HG03045 (cell line): ENCODE data around the gene SYT14.
"Not testable (repeated sequence)": the region's sequence is repeated elsewhere in the genome, so short reads cannot be mapped to it uniquely, and the experiment has no call there.

ENCODE experiments used
- ATAC-seq: cut with Tn5 transposase; IDR thresholded peaks from one replicate; pipeline ENCODE4 v1.9.1; 2021; ENCODE audit warnings: mild to moderate bottlenecking, moderate library complexity; ENCODE audit not compliant: unreplicated experiment

Gene SYT14

GRCh38 chr1:209931141-209931540 lies 6.9 kb upstream of the SYT14 start:
- ATAC-seq = no peak

GRCh38 chr1:209936125-209936524 lies 1.9 kb upstream of the SYT14 start:
- ATAC-seq = no peak

- ATAC-seq = no peak
Measured at GRCh38 chr1:209945377-209945776, 7.4 kb downstream of the SYT14 start.

- ATAC-seq = no peak
Measured at GRCh38 chr1:209948155-209948554, 10.1 kb downstream of the SYT14 start.

GRCh38 chr1:209956116-209956515 lies 18.1 kb downstream of the SYT14 start:
- ATAC-seq = no peak

- no peak for ATAC-seq
Measured at GRCh38 chr1:209959623-209960022, 21.6 kb downstream of the SYT14 start.

GRCh38 chr1:209960926-209961325 lies 22.9 kb downstream of the SYT14 start:
- no peak for ATAC-seq

- ATAC-seq = no peak
Measured at GRCh38 chr1:209962388-209962787, 24.4 kb downstream of the SYT14 start.

- ATAC-seq = no peak
Measured at GRCh38 chr1:209962856-209963255, 24.8 kb downstream of the SYT14 start.

- ATAC-seq = no peak
Measured at GRCh38 chr1:209965996-209966395, 28.0 kb downstream of the SYT14 start.

GRCh38 chr1:209978721-209979120 lies 40.7 kb downstream of the SYT14 start:
- ATAC-seq = not testable (repeated sequence)

- no peak for ATAC-seq
Measured at GRCh38 chr1:209983953-209984352, 45.9 kb downstream of the SYT14 start.

GRCh38 chr1:209985002-209985401 lies 47.0 kb downstream of the SYT14 start:
- no peak for ATAC-seq

GRCh38 chr1:209988706-209989105 lies 50.7 kb downstream of the SYT14 start:
- ATAC-seq = no peak

GRCh38 chr1:209989525-209989924 lies 51.5 kb downstream of the SYT14 start:
- ATAC-seq = no peak

GRCh38 chr1:209993061-209993830 lies 55.2 kb downstream of the SYT14 start:
- no peak for ATAC-seq

GRCh38 chr1:209996348-209996747 lies 58.3 kb downstream of the SYT14 start:
- ATAC-seq = no peak

GRCh38 chr1:209999005-209999404 lies 61.0 kb downstream of the SYT14 start:
- no peak for ATAC-seq

GRCh38 chr1:210001751-210002150 lies 63.7 kb downstream of the SYT14 start:
- no peak for ATAC-seq

- no peak for ATAC-seq
Measured at GRCh38 chr1:210003501-210003900, 65.5 kb downstream of the SYT14 start.

GRCh38 chr1:210010161-210010560 lies 72.1 kb downstream of the SYT14 start:
- no peak for ATAC-seq

- no peak for ATAC-seq
Measured at GRCh38 chr1:210021145-210021860, 83.3 kb downstream of the SYT14 start.
